ENCODE measurements around the gene BARHL2. TPM values are rescaled to one million over a fixed set of nuclear protein-coding genes. Genes with fewer than 3 reads are reported as not detected.

BARHL2 gene
- total RNA-seq, 1 experiment from 2014 or later, result not detected

DNA sequence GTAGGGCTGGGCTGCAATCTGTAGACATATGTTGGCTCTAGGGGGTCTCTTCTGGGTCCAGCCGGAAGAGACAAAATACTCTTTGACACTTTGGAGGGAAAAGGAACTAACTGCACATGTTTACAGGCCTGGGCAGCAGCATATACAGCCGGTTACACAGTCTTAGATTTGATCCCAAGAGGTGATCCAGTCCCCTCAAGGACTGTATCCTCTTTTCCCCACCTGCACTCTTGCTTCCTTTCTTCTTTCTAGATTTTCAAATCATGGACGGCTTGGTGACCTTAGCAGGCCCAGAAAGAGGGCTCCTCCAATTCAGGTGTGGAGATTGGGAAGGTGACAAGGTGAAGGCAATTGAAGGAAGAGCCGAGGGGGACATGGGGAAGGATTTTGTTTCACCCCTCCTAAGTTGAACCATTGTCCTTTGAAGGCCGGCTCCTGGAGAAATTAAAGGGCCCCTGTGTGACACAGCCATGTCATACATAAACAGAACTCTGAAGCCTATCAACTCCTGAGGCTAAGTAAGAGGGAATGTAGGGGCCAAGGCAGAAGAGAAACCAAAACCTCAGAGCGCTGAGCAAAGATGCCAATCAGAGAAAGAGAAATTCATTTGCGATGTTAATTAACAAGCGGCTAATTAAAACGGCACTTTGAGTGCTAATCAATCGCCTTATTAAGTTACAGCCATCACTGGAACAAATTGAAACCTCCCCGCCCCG lies 5.9 kb upstream of the BARHL2 start:
- H3K27me3 ChIP-seq (ENCODE audit: control insufficient read depth, insufficient read depth, low read length), result no peaks in the 10 kb centered on the region; the same call in 1 of the 2 replicates
- in situ Hi-C loops (cut with HindIII; ENCODE audit: low pct_unique_long_range_greater_than_20kb, low sequenced_read_pairs), result no loop called here
- no peak overlapping the region for H3K27ac ChIP-seq (ENCODE audit: low read length)
- no TSS peak for BruUV-seq (replicated peaks)
- peak overlapping the region; percentile 19 to 40 for H3K4me3 ChIP-seq (ENCODE audit: low read depth in 2 of 2, low read length in 2 of 2)
- no peak for ATAC-seq
- H3K9me3 ChIP-seq (ENCODE audit: control insufficient read depth, insufficient read depth, low read depth, low read length), result no peaks in the 10 kb centered on the region
- TF ChIP-seq REST (IDR thresholded peaks at IDR 0.05; ENCODE audit: insufficient read depth in 1 of 2, low read depth in 2 of 2, low read length in 1 of 2) (no peak), SIN3A (IDR thresholded peaks at IDR 0.05; ENCODE audit: borderline replicate concordance, insufficient read depth, low read depth, low read length) (no peak), TCF7L2 (IDR thresholded peaks at IDR 0.05; ENCODE audit: low read depth, low read length) (no peak), POLR2AphosphoS5 (IDR thresholded peaks at IDR 0.05; ENCODE audit: low read depth, low read length) (no peak)
- TF ChIP-seq, protein P1, sequence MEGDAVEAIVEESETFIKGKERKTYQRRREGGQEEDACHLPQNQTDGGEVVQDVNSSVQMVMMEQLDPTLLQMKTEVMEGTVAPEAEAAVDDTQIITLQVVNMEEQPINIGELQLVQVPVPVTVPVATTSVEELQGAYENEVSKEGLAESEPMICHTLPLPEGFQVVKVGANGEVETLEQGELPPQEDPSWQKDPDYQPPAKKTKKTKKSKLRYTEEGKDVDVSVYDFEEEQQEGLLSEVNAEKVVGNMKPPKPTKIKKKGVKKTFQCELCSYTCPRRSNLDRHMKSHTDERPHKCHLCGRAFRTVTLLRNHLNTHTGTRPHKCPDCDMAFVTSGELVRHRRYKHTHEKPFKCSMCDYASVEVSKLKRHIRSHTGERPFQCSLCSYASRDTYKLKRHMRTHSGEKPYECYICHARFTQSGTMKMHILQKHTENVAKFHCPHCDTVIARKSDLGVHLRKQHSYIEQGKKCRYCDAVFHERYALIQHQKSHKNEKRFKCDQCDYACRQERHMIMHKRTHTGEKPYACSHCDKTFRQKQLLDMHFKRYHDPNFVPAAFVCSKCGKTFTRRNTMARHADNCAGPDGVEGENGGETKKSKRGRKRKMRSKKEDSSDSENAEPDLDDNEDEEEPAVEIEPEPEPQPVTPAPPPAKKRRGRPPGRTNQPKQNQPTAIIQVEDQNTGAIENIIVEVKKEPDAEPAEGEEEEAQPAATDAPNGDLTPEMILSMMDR (IDR thresholded peaks at IDR 0.05), result no peak
- POLR2A ChIA-PET, result no interaction called here
- H3K4me1 ChIP-seq (ENCODE audit: control insufficient read depth, insufficient read depth, low read length), result no peaks in the 10 kb centered on the region
- H3K36me3 ChIP-seq (ENCODE audit: control insufficient read depth, insufficient read depth, low read length), result no peaks in the 10 kb centered on the region
- DNase-seq (ENCODE audit: low read depth, low spot score), result no peak
- CTCF ChIA-PET, result no interaction called here
- intact Hi-C loops (cut with micrococcal nuclease; ENCODE audit: unreplicated experiment), result loop anchor here (5.0 kb wide), 1 partner anchor 129 kb away; no protein-coding TSS in a partner anchor

- no TSS peak for BruUV-seq (replicated peaks)
- H3K4me3 ChIP-seq (ENCODE audit: low read depth in 2 of 2, low read length in 2 of 2), result no peak overlapping the region
- TF ChIP-seq, protein P1 (IDR thresholded peaks at IDR 0.05), result peak; percentile 99
- no peak for TF ChIP-seq TCF7L2 (IDR thresholded peaks at IDR 0.05; ENCODE audit: low read depth, low read length)
- peak; percentile 50 for DNase-seq (ENCODE audit: low read depth, low spot score)
- no peaks in the 10 kb centered on the region; the same call in 1 of the 2 replicates for H3K27me3 ChIP-seq (ENCODE audit: control insufficient read depth, insufficient read depth, low read length)
- in situ Hi-C loops (cut with HindIII; ENCODE audit: low pct_unique_long_range_greater_than_20kb, low sequenced_read_pairs) (no loop called here), intact Hi-C loops (cut with micrococcal nuclease; ENCODE audit: unreplicated experiment) (loop anchor here (1.0 to 5.0 kb wide), 3 partner anchors 131 to 443 kb away; no protein-coding TSS in a partner anchor)
- no peaks in the 10 kb centered on the region for H3K4me1 ChIP-seq (ENCODE audit: control insufficient read depth, insufficient read depth, low read length)
- CTCF ChIA-PET, result interaction anchor here (0.6 to 1.5 kb wide), 12 partner anchors 8 to 607 kb away, joined by 3 to 9 read pairs (median 4); partner anchors contain the start of gene ZNF644
- H3K27ac ChIP-seq (ENCODE audit: low read length), result no peak overlapping the region
- POLR2A ChIA-PET, result interaction anchor here (0.6 kb wide), 2 partner anchors 95 to 743 kb away, joined by 4 to 8 read pairs; no protein-coding TSS in a partner anchor
- no peaks in the 10 kb centered on the region for H3K9me3 ChIP-seq (ENCODE audit: control insufficient read depth, insufficient read depth, low read depth, low read length)
- H3K36me3 ChIP-seq (ENCODE audit: control insufficient read depth, insufficient read depth, low read length), result no peaks in the 10 kb centered on the region
- ATAC-seq, result peak; percentile 69
Observed at GRCh38 chr1:90721210-90722194, 4.4 kb upstream of the BARHL2 start.
